GM23248 (cell line): ENCODE results near the gene THBS1. TPM values are rescaled to one million over a fixed set of nuclear protein-coding genes. Genes with fewer than 3 reads are reported as not detected.

Experiments
- DNase-seq: peaks from one replicate; pipeline ENCODE4 v3.0.0-alpha.2; 2015
- H2AFZ ChIP-seq: fragments of 200-600 bp; sonication (generic); 2 replicates; pipeline ENCODE4 v1.6.1; 2016; ENCODE audit warnings: antibody characterized with exemption
- H3F3A ChIP-seq: fragments of 200-600 bp; sonication (generic); 2 replicates; pipeline ENCODE4 v1.6.1; 2016; ENCODE audit warnings: mild to moderate bottlenecking, antibody characterized with exemption, mixed run types; ENCODE audit not compliant: insufficient read depth
- H3K27ac ChIP-seq: fragments of 200-600 bp; sonication (generic); 2 replicates; pipeline ENCODE4 v1.5.1; 2016; ENCODE audit warnings: mild to moderate bottlenecking
- H3K27me3 ChIP-seq: fragments of 200-600 bp; sonication (generic); replicated peaks from 2 replicates; pipeline ENCODE4 v1.6.1; 2016; ENCODE audit warnings: mild to moderate bottlenecking; ENCODE audit not compliant: insufficient read depth
- H3K36me3 ChIP-seq: fragments of 200-600 bp; sonication (generic); 2 replicates; pipeline ENCODE4 v1.6.1; 2016; ENCODE audit warnings: low read depth, mild to moderate bottlenecking
- H3K4me1 ChIP-seq: fragments of 200-600 bp; sonication (generic); 2 replicates; pipeline ENCODE4 v1.6.1; 2016; ENCODE audit warnings: mild to moderate bottlenecking; ENCODE audit not compliant: insufficient read depth
- H3K4me2 ChIP-seq: fragments of 200-600 bp; sonication (generic); one replicate; pipeline ENCODE4 v1.6.1; 2016; ENCODE audit warnings: mild to moderate bottlenecking; ENCODE audit not compliant: unreplicated experiment
- H3K4me3 ChIP-seq: fragments of 200-600 bp; sonication (generic); 2 replicates; pipeline ENCODE4 v1.5.1; 2016; ENCODE audit warnings: mild to moderate bottlenecking
- H3K79me2 ChIP-seq: fragments of 200-600 bp; sonication (generic); 2 replicates; pipeline ENCODE4 v1.6.1; 2016; ENCODE audit warnings: mild to moderate bottlenecking; ENCODE audit not compliant: insufficient read depth
- H3K9ac ChIP-seq: fragments of 200-600 bp; sonication (generic); 2 replicates; pipeline ENCODE4 v1.6.1; 2016; ENCODE audit warnings: mild to moderate bottlenecking
- H3K9me2 ChIP-seq: fragments of 200-600 bp; sonication (generic); 2 replicates; pipeline ENCODE4 v1.6.1; 2016; ENCODE audit warnings: mixed run types, mild to moderate bottlenecking, moderate library complexity; ENCODE audit not compliant: insufficient read depth
- H3K9me3 ChIP-seq: fragments of 200-600 bp; sonication (generic); one replicate; pipeline ENCODE4 v1.6.1; 2017; ENCODE audit warnings: low read depth
- H4K20me1 ChIP-seq: fragments of 200-600 bp; sonication (generic); 2 replicates; pipeline ENCODE4 v1.6.0; 2016; ENCODE audit not compliant: insufficient read depth
- EZH2 ChIP-seq: fragments of 200-600 bp; sonication (generic); IDR thresholded peaks from 2 replicates; pipeline ENCODE4 v1.6.1; 2018; ENCODE audit warnings: antibody characterized with exemption, mild to moderate bottlenecking; ENCODE audit not compliant: insufficient read depth, poor library complexity, severe bottlenecking
- EZH2phosphoT487 ChIP-seq: fragments of 200-600 bp; sonication (generic); IDR thresholded peaks from 2 replicates; pipeline ENCODE4 v1.6.1; 2018; ENCODE audit warnings: antibody characterized with exemption, moderate library complexity, mild to moderate bottlenecking, low read depth; ENCODE audit not compliant: insufficient read depth
- WGBS, 2 experiments: methylation state at CpG; one replicate each; pipeline ENCODE4 v1.1.6; 2015 to 2017; ENCODE audit warnings: low lambda C conversion rate in 2 of 2, low coverage in 1 of 2; ENCODE audit errors: missing lambda C conversion rate in 2 of 2; 5-methylcytosine and 5-hydroxymethylcytosine counted together
- in situ Hi-C: fragments of 300-500 bp; cut with MboI; formaldehyde crosslinking; loops from 2 replicates; pipeline ENCODE4 v1.15.0; 2020
- polyA plus RNA-seq: library from polyadenylated mRNA; unstranded; fragments of >200 nt; fragmentation: Nextera tagmentation; extraction: Ambion mirVana; gene quantifications from 2 replicates; pipeline ENCODE4 v1.2.1, GENCODE V29; 2016
- total RNA-seq: library from RNA; depleted of rRNA; stranded (reverse); fragments of >200 nt; shearing (Covaris generic); gene quantifications from 2 replicates; pipeline ENCODE4 v1.2.3, GENCODE V29; 2014

Gene THBS1
- total and polyA plus RNA-seq, 2 experiments from 2014 or later: 2,858 to 7,697 TPM

DNA sequence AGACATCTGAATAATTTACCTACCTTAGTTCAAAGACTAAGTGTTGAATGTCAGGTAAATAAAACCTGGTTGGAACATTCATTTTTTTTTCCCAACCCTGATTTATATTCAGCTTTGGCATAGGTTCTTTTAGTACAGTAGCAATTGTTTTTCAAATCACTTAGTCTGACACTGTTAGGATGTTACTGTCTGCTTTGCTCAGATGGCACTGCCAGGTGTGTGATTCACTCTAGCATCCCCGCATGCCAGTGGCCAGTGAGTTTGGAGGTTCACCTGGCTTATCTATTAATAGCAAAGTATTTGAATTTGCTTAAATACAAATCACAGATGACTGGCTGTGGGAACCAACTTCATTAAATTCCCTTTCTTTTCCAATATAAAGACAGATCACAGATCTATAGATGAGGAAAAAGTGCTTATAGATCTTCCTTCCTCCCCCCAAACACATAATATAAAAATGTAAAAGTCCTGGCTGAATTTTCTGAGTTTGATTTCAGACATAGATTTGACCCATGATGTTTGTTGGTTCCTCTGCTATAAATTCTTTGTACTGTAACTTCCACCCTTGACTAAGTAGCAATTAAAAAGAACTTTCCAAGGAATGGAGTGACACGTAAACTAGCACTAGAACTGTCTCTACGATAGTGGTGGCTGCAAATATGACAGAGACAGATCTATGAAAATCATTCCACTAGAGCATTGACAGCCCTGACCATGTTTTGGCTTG lies 3.9 kb downstream of the THBS1 start:
- Histone ChIP-seq H3K79me2 (peaks cover 15% of the 10 kb centered on the region; the same call in 1 of the 2 replicates), H3F3A (peaks cover 86% of the 10 kb centered on the region), H3K9me3 (no peaks in the 10 kb centered on the region), H3K4me1 (no peaks in the 10 kb centered on the region), H3K4me3 (peak overlapping the region; percentile 74), H3K36me3 (peaks cover 70% of the 10 kb centered on the region), H2AFZ (no peak overlapping the region), H3K9ac (peak overlapping the region; percentile 89), H4K20me1 (peaks cover 58% of the 10 kb centered on the region; the same call in 1 of the 2 replicates), H3K27ac (peak overlapping the region; percentile 95), H3K4me2 (peak overlapping the region; percentile 75), H3K9me2 (no peaks in the 10 kb centered on the region), H3K27me3 (no peaks in the 10 kb centered on the region)
- in situ Hi-C loops: loop anchor here (5.0 kb wide), 1 partner anchor 413 kb away; no protein-coding TSS in a partner anchor
- peak; percentile 45 for DNase-seq
- TF ChIP-seq EZH2 (no peak), EZH2phosphoT487 (no peak)
- WGBS, 2 experiments: 36% methylated on average over 3 of the region's 3 CpGs

DNA sequence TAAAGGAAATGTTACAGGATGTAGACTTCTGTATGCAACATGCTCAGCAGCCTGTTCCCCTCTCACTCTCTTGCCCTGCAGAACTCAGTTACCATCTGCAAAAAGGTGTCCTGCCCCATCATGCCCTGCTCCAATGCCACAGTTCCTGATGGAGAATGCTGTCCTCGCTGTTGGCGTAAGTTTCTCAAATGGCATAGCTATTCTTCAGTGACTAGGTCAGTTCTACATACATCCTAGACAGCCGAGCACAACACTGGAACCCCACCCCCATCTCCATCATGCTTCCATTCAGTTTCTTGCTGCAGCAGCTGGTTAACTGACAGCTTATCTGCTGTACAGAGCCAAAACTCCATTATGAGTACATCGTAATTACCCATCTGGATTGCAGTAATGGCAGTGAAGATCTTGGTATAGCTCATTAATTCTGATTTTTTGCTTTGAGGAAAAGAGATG lies 4.5 kb downstream of the THBS1 start:
- Histone ChIP-seq H3K79me2 (peaks cover 15% of the 10 kb centered on the region; the same call in 1 of the 2 replicates), H3K9ac (peak overlapping the region; percentile 89), H3K27ac (peak overlapping the region; percentile 95), H3K4me1 (no peaks in the 10 kb centered on the region), H3K9me2 (no peaks in the 10 kb centered on the region), H3K4me3 (peak overlapping the region; percentile 74), H3K27me3 (no peaks in the 10 kb centered on the region), H2AFZ (no peak overlapping the region), H3K4me2 (peak overlapping the region; percentile 75), H3K36me3 (peaks cover 76% of the 10 kb centered on the region), H4K20me1 (peaks cover 60% of the 10 kb centered on the region; the same call in 1 of the 2 replicates), H3F3A (peaks cover 92% of the 10 kb centered on the region), H3K9me3 (no peaks in the 10 kb centered on the region)
- 39 to 52% methylated on average over 4 of the region's 4 CpGs for WGBS, 2 experiments
- in situ Hi-C loops: no loop called here
- TF ChIP-seq EZH2phosphoT487: no peak
- no peak for TF ChIP-seq EZH2
- peak; percentile 59 for DNase-seq

DNA sequence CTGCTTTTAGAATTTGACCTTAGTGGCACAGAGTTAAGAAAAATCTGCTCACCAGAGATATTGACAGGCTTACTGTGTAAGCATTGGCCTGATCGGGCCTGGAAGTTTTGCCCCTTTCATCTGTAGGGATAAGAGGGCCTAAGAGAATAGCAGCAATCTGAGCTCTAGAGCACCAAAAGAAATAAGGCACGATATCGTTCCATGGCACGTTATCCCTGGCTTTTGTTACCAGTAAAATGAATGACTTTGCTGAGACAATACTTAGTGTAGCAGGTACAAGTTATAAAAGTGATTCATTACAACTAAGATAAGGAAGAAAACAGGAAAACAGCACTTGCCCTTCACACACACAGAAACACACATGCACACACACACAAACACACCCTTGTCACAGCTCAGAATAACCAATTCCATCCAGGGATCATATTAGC lies 5.0 kb downstream of the THBS1 start:
- Histone ChIP-seq H3K27ac (peak overlapping the region; percentile 95), H4K20me1 (peaks cover 65% of the 10 kb centered on the region; the same call in 1 of the 2 replicates), H3F3A (peaks cover 97% of the 10 kb centered on the region), H3K4me2 (peak overlapping the region; percentile 75), H3K4me1 (no peaks in the 10 kb centered on the region), H3K79me2 (peaks cover 15% of the 10 kb centered on the region; the same call in 1 of the 2 replicates), H3K9ac (peak overlapping the region; percentile 89), H3K9me2 (no peaks in the 10 kb centered on the region), H3K4me3 (peak overlapping the region; percentile 74), H3K36me3 (peaks cover 80% of the 10 kb centered on the region), H2AFZ (no peak overlapping the region), H3K27me3 (no peaks in the 10 kb centered on the region), H3K9me3 (no peaks in the 10 kb centered on the region)
- DNase-seq: peak; percentile 49
- WGBS, 2 experiments: 45 to 47% methylated on average over 4 of the region's 4 CpGs
- in situ Hi-C loops: no loop called here
- no peak for TF ChIP-seq EZH2
- TF ChIP-seq EZH2phosphoT487: no peak

DNA sequence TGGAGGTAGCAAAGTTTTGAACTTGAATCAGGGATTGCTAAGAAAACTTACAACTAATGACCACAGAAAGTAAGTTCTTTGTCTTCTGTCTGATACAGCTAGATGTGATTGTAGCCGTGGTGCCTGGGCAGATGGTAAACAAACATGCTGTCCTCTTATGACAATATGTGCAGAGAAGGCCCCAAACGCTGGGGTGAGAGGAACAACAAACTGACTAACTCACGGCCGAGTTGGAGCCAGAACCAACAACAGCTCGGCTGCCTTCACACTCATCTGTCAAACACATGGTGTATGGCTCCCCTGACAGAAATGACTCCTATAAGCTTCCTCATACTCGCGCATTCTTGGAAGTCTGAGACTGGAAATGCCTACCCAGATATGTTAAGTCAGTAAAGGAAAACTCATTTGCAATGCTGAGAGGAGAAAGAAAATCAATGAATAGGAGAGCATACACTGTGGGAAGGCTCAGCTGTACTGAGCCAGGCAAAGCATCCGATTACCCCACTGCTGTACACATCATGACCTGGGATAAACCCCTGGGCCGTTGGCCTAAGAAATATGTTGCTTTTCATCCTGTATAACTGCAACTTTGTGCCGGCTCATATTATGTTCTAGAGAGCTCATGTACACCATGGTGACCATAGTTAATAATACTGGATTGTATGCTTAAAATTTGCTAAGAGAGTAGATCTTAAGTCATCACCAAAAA lies 5.7 kb downstream of the THBS1 start:
- peak overlapping the region; percentile 89 for H3K9ac ChIP-seq
- no peaks in the 10 kb centered on the region for H3K27me3 ChIP-seq
- no peaks in the 10 kb centered on the region for H3K9me3 ChIP-seq
- peaks cover 15% of the 10 kb centered on the region; the same call in 1 of the 2 replicates for H3K79me2 ChIP-seq
- H2AFZ ChIP-seq: no peak overlapping the region
- TF ChIP-seq EZH2 (no peak), EZH2phosphoT487 (no peak)
- 7 to 8% methylated on average over 10 of the region's 10 CpGs for WGBS, 2 experiments
- no peaks in the 10 kb centered on the region for H3K4me1 ChIP-seq
- H3F3A ChIP-seq: peaks cover 100% of the 10 kb centered on the region
- H3K4me3 ChIP-seq: peak overlapping the region; percentile 74
- DNase-seq: peak; percentile 93
- peaks cover 87% of the 10 kb centered on the region for H3K36me3 ChIP-seq
- peak overlapping the region; percentile 75 for H3K4me2 ChIP-seq
- peak overlapping the region; percentile 95 for H3K27ac ChIP-seq
- in situ Hi-C loops: no loop called here
- no peaks in the 10 kb centered on the region for H3K9me2 ChIP-seq
- H4K20me1 ChIP-seq: peaks cover 72% of the 10 kb centered on the region; the same call in 1 of the 2 replicates
